Activated T-cell treated with anti-CD3 and anti-CD28 coated beads for 24 hours (primary cell): ENCODE results near the gene S100PBP.
"Not testable (repeated sequence)": the region's sequence is repeated elsewhere in the genome, so short reads cannot be mapped to it uniquely, and the experiment has no call there.

Experiments
- DNase-seq: peaks from one replicate; pipeline ENCODE4 v3.0.0-alpha.2; 2020; ENCODE audit warnings: low read depth

Gene S100PBP

GRCh38 chr1:32900956-32901822, 83.7 kb downstream of the S100PBP start, which contains the start of gene TMEM54:
Gene TMEM54 (minus strand): TSS chr1:32901389. CDS start chr1:32901238, 151 bp downstream.
- no peak for DNase-seq

GRCh38 chr1:32901823-32902534, 84.5 kb downstream of the S100PBP start:
- DNase-seq, result no peak

- no peak for DNase-seq
Observed at GRCh38 chr1:32902535-32902920, 85.1 kb downstream of the S100PBP start.

- no peak for DNase-seq
Observed at GRCh38 chr1:32903991-32904785, 86.7 kb downstream of the S100PBP start.

GRCh38 chr1:32904797-32905196, 87.3 kb downstream of the S100PBP start:
- DNase-seq, result no peak

GRCh38 chr1:32905588-32905987, 88.1 kb downstream of the S100PBP start:
- not testable (repeated sequence) for DNase-seq

- no peak for DNase-seq
Observed at GRCh38 chr1:32906654-32907053, 89.2 kb downstream of the S100PBP start.

GRCh38 chr1:32907435-32907834, 90.0 kb downstream of the S100PBP start:
- DNase-seq, result no peak
